LNCaP clone FGC (cell line): ENCODE measurements around the gene PLEK.
"Not testable (repeated sequence)": the region's sequence is repeated elsewhere in the genome, so short reads cannot be mapped to it uniquely, and the experiment has no call there.

Experiments
- DNase-seq: peaks from one replicate; pipeline ENCODE4 v3.0.0-alpha.2; 2011; ENCODE audit warnings: low read depth
- H3K4me3 ChIP-seq: 2 replicates; pipeline ENCODE4 v1.5.1; 2011; ENCODE audit warnings: mild to moderate bottlenecking, low read depth, low read length, control low read depth
- CTCF ChIP-seq: IDR thresholded peaks from 2 replicates; pipeline ENCODE4 v1.5.1; 2012; ENCODE audit warnings: mild to moderate bottlenecking; ENCODE audit not compliant: control insufficient read depth, insufficient read depth; ENCODE audit errors: extremely low read depth

Gene PLEK

GRCh38 chr2:68388772-68389171 is 23.7 kb downstream of the PLEK start:
- DNase-seq, result no peak
- TF ChIP-seq CTCF, result no peak

GRCh38 chr2:68390114-68390513 is 25.0 kb downstream of the PLEK start:
- no peak for DNase-seq
- TF ChIP-seq CTCF, result no peak
- H3K4me3 ChIP-seq, result no peak overlapping the region

More at GRCh38 chr2:68388772-68389171, 23.7 kb downstream of the PLEK start:
- H3K4me3 ChIP-seq, result no peak overlapping the region

- no peak overlapping the region for H3K4me3 ChIP-seq
- DNase-seq, result no peak
- no peak for TF ChIP-seq CTCF
Measured at GRCh38 chr2:68390586-68390985, 25.5 kb downstream of the PLEK start.

GRCh38 chr2:68391099-68391498 is 26.0 kb downstream of the PLEK start:
- DNase-seq, result no peak
- H3K4me3 ChIP-seq, result no peak overlapping the region
- no peak for TF ChIP-seq CTCF

GRCh38 chr2:68391869-68392268 is 26.8 kb downstream of the PLEK start:
- no peak for TF ChIP-seq CTCF
- no peak overlapping the region for H3K4me3 ChIP-seq
- no peak for DNase-seq

- no peak overlapping the region for H3K4me3 ChIP-seq
- DNase-seq, result no peak
- no peak for TF ChIP-seq CTCF
Measured at GRCh38 chr2:68396093-68396492, 31.0 kb downstream of the PLEK start.

GRCh38 chr2:68397704-68398263 is 32.7 kb downstream of the PLEK start:
- DNase-seq, result not testable (repeated sequence)

GRCh38 chr2:68403199-68403644 is 38.1 kb downstream of the PLEK start:
- TF ChIP-seq CTCF, result no peak
- no peak for DNase-seq
- H3K4me3 ChIP-seq, result no peak overlapping the region

More at GRCh38 chr2:68397704-68398263, 32.7 kb downstream of the PLEK start:
- H3K4me3 ChIP-seq, result not testable (repeated sequence)
